Fibroblast of peridontal ligament (primary cell): Measurements from ENCODE around the gene NCBP2L.
A peak's percentile ranks its signal among the peaks of the same experiment; 100 is the strongest.

Experiments
- DNase-seq: peaks from one replicate; pipeline ENCODE4 v3.0.0-alpha.2; 2010; ENCODE audit errors: extremely low read depth

The NCBP2L gene

DNA sequence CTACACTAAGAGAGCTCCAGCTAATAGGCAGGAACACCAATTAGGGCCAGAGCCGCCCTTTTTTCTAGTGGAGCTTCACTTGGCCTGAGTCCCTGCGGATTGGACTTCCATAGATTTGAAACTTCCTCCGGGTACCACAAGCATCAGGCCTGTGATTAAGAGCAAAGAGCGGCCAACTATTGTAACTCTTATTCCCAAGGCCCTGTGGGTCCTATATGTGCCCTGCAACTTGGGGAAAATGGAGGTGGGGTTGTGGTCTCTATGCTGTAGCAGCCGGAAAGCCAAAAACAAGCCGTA is at the start of gene NCBP2L:
NCBP2L (plus strand) TSS at position 198 of the 297 bp plus-strand sequence. CDS start 16,488 bp downstream, outside the sequence.
- DNase-seq, result no peak

DNA sequence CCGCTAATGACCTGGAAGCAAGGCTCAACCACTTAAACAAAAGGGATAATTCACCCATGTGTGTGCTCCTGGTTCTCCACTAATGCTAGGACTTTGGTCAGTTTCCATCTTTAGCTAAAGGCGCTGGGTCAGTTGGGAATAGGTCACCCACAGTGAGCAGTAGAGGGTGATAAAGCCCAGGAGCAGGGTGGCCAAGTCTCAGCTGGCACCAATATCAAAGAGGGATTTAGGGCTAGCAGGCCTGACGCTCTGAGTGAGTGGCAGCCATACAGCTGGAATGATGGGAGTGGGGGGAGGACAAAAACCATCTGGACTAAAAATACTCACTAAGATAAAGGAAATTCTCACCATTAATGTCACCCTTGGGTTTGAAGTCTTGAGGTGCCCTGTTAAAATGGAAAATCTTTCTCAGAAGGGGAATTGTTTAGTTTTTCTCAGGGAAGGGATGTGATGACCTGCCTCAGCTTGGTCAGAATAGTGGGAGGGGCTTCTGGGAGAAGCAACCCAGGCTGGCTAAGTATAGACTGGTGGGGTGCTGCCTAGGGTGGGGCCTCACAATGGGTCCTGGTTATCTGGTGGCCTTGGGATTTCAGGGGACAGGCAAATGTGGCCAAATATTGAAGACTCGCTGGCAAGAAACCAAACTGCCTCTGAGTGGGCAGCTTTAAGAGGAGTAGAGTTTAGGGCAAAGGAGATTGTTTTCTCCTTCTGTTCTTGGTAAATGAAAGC is 49.0 kb upstream of the NCBP2L start:
- no peak for DNase-seq

DNA sequence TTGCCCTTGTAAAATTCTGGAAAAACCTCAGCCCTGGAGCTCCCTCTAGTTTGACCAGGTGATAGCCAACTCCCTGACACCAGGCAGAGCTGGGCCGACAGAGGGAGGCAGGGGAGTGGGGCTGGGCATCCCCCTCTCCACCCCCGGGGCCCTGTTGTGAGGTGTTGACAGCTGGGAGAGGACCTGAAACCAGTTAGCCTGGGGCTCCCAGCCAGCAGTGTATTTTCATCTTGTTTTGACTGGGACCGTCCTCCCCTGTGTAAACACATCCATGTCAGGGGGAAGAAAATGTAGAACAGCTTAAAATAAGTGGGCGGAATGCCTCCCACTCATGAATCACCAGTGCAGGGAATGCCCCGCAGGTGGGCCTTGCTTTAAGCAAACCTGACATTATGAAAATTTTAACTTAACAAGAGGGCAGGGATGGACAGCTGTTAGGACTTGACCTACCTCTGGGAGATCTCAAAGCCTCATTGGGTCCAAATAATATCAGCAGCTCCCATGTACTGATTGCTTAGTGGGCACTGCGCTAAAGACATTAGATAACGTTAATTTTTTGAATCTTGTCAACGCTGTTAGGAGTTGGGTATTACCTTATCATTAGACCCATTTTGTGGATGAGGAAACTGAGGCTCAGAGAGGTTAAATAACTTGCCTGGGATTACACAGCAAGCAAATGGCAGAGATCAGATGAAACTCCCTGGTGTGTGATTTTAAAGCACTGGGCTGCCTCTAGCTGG is 47.8 kb upstream of the NCBP2L start:
- DNase-seq, result no peak

DNA sequence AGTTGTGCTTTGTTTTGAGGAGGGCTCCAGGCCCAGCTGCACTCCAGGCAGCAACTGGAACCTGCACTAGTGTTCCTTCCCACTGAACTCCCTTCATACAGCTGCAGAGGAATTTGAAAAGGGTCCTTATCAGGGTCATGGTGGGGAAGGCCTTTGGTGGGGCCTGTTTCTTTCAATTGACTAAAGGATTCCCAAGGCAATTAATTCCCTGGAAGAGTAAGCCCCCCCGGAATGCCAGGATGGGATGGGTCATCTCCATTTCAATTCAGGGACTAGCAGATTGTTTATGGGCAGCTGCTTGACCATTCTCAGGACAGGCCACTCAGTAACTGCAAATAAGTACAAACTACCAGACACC is 47.3 kb upstream of the NCBP2L start:
- no peak for DNase-seq

DNA sequence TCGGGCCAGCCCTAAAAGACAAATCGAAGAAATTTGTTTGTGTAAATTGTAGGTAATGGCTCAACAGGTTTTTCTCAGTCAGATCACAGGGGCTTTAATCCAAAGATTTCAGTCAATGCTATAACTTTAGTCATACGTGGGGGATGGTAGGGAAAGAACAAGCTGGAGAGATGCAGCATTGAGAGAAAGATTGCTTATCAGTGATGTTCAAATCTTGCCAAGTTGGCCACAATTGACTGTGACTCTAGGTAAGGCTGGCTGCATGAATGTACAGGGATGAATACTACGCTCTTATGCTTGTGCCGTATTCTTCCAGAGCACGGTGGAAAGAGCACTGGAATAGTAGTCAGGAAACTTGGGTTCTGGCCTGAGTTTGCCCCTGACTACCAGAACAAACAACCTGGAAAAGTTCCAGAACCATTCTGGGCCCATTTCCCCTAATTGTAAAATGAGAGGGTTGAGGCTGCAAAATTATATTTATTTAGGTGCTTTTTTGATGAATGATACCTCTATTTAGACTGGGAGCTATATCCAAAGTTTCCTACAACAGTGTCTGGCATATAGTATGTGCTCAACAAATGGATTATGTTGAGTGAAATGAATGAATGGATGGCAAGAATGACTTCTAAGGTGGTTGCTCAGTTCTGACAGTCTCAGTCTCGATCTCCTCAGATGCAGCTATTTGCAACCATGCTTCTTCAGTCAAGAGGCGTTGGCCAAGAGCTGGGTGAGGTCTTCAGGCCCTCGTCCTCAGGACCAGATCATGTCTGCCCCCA is 46.4 kb upstream of the NCBP2L start:
- DNase-seq, result no peak

DNA sequence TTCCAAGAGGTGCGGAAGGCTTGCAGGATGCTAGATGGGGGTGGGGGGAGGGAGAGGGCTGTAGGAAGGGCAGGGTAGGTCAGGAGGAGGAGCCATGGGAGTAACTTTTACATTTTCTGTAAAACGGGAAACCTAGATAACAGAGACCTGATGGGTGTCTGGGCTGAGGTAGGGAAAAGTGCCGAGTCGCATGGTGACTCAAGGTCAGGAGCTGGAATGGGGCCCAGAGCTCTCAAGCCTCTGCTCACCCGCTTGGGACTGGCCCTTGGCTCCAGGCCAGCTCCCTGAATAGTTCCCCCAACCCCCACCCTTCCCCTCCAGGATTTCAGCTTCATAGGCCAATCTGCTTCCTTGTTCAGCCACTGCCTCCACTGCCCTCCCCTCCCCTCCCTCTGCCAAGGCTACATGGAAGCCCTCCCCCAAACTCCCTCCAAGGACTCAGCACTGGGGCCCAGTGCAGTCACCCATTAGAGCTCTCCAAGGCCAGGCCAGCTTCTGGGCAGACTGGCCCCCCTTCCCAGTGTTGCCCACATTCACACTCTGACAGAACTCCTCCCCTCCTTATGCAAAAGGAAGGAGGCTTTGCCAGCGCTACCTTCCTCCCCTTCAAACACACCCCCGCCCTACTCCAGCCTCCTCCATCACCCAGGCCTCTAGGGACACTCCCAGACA is 45.6 kb upstream of the NCBP2L start:
- DNase-seq, result peak; percentile 35

DNA sequence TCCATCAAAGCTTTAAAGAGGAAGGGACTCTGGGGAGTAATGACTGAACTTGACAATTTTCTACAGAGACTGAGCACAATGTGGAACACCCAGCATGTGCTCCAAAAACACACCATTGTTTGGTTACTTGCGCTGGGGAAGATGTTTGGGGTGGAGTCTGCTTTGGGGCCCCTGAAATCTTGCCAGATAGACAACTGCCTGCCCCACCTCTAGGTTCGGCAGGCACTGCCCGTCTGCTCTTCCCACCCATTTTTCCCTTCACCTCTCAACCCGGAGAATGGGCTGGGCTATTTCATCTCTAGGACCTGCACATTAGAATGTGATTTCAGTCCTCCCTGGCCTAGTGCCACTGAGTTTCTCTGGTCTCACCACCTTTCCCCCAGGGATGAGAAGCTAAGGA is 43.8 kb upstream of the NCBP2L start:
- no peak for DNase-seq

DNA sequence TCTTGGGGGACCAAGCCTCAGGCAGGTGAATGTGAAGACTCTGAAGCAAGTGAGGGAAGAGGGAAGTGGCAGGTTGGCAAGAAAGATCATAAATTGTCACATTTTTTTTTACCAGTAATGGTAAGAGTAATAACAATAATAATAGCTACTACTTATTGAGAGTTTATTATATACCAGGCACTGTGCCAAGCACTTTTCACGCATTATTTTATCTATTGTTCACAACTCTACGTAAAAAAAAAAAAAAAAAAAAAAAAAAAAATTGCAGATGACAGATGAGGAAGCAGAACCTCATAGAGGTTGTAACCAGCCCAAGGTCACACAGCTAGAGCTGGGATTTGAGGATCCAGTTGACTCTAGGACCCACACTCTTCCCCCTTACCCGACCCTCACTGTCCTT is 42.9 kb upstream of the NCBP2L start:
- no peak for DNase-seq

DNA sequence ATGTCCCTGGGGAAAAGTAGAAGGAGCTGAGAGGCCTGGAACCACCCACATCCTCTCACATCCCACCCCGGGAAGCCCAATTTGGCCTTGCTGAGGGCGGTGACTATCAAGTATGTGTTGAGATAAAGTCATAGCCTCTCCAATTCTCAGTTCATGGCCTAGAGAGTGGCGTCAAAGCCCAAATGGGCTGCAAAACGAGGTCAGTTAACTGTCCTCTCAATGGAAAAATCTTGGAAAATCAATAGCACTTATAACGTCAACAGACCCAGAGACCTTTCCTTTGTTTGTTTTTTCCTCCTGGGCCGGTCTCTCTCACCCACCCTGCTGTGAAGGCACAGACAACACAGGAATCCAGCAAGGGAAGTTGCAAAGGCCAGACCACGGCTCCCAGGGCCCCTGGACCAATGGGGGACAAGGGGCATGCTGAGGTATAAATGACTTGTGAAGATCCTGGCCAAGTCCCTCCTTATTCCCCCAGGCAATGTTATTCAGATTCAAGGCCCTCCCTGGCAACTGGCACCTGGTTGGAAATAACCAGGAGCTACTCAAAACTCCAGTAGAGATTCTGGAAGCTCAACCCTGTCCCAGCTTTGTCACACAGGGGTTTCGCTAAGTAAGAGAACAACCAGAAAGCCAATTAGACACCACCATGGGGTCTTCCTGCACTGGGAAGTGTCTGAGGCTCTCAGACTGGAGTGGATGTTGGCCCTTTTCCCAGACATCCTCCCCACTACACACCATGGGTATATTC is 40.6 kb upstream of the NCBP2L start:
- no peak for DNase-seq

DNA sequence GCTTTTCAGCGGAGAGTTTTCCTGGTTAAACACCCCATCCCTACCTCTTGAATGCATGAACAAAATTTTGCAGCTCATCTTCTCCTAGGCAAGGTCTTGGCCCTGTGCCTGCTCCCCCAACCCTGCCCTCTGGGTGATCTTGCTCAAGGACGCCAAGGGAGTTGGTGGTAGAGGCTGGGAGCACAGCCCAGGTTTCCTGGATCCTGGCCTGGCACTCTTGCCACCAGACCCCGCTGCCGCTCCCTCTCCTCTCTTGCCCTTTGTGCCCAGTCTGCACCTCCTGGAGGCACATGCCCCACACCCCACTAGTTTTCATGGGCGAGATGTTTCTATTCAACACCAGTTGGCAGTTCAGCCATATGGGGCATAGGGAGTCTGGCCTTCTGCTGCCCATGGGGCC is 39.3 kb upstream of the NCBP2L start:
- DNase-seq, result no peak

DNA sequence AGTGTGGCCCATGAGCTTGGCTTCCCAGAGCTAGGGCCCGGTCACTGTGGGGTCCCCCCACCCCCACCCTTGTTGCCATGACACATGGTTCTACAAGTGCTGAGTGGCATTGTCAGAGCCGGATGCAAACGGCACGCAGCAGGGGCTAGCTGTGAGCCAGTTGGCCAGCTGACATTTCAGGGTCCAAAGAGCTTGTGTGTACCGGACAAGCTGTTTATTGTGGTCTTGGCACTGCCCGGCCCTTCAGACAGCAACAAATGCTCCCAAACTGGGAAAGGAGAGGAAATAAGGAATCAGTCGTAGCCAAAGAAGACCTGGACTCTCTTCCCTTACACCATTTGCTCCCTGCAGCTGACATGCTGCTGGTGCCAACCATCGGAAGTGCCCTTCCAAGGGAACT is 38.8 kb upstream of the NCBP2L start:
- DNase-seq, result no peak

DNA sequence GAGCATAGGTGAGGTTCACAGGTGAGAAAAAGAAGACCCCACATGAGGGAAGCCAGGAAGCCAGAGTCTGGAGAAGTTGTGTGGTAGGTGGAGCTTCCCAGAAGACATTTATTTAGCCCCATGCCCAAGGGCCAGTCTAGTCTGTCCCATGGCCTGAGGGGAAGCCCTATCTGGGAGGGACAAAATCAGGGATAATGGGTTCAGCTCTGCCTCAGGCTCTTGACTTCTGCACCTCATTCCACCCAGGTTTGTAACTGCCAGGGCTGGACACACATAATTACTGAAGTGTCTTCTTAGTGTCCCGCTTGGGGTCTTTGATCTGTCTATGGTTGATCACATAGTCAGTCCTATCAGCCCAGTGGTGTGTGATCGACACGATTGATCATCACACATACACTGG is 38.0 kb upstream of the NCBP2L start:
- no peak for DNase-seq

DNA sequence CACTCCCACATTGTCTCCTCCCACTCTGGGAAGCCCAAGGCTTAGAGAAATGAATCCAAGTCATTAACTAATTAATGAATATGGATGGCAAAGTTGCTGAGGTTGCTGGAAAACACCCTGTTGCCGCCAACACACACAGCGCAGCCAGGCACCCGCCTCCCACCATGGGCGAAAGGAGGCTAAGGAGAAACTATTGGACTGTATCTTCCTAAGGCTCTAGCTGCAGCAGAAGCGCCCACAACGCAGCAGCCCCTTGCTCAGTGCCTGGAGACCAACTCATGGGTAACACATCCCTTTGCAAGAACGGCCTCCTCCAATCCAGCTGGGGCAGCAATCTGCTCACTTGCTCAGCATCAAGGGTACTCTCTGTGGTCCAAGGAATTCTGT is 36.1 kb upstream of the NCBP2L start:
- DNase-seq, result no peak

DNA sequence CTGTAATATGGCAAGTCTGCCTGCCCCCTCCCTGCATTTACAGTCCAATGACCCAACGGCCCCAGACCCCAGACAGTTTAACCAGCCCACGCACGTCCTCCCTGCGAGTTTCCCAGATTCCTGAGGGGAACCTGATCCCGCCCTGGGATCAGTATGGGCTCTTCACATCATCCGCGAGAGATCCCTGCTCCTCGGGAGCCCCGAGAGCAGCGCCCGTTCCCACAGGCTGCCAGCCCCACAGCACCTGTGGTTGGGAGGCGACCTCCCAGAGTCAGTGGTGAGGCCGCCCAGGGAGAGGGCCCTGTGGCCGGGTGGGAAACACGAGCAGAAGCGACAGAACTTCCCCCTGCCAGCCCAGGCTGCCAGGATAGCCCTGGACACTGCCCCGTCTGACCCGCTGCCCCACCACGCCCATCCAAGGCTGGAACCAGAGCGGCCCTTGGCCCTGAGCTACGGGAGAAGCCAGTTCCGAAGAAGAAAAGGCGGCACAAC is 34.8 kb upstream of the NCBP2L start:
- no peak for DNase-seq

DNA sequence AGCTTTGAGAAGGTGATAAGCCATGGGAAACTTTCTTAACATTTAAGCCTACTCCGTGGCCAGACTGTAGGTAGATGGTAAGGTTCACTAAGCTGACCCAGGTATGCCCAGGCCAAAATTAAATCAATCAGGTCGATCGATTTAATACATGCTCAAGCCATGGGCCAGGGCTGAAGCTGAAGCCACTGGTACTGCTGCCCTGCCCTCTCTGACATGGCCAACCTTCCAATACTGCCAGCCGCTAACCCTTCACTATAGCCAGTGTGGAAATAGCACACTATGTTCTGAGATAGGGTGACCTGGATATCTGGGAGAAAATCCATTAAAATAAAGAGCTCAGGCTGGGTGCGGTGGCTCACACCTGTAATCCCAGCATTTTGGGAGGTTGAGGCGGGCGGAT is 33.5 kb upstream of the NCBP2L start:
- DNase-seq, result no peak

DNA sequence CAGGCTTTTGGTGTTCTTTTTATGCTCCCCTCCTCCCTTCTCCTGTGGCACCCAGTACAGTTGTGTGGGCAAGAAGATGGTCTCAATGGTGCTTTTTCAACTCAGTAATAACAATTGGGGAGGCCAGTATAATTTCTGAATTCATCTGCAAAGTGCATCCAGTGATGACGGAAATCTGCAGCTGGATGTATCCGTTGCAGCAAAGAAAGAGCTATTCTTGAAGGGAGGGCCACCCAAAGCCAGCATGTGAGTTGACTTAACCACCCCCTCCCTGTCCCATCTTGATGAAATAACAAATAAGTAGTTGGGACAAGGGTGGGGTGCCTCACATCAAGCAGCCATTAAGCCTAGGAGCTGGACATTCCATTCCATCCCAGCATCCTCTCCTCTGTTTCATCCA is 32.7 kb upstream of the NCBP2L start:
- no peak for DNase-seq

DNA sequence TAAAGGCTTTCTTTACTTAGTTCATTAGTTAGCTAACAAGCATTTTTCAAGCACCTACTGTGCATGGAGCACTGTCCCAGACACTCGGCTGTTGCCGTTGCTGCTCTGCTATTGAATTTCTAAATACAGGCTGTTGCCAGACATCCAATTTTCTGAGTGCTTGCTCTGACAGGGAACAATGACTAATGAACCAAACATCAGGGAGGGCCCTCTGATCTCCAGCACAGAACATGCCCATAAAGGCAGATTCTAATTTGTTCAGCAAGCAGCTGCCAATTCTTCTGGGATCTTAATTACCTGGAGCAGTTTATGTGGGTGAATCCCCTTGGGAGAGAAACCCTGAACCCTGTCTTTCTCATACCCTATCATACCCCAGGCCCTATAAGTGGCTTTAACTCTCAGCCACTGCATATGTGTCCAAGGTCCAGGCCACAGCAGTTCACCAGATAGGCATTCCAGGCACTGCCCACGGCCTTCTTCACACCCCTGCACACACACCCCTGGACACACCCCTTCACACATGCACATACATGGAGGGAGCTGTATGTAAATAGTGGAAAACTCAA is 29.9 kb upstream of the NCBP2L start:
- peak; percentile 53 for DNase-seq

DNA sequence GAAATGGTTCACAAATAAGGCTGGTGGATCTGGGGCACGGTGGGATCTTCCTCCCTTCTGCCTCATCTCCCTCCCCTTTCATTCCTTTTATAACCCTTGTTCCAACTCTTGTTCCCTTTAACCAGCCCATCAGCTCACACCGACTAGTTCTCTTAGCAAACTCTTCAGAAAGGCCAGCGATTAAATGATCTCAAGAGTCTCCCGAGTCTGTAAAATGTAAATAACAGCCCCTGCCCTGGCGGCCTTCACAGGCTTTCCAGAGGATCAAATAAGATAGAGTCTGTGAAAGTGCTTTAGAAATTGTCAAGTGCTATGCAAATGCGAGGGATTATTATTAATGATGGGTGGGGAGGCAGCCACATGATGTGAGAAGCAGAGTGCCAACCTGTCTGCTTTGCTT is 29.0 kb upstream of the NCBP2L start:
- DNase-seq, result no peak

DNA sequence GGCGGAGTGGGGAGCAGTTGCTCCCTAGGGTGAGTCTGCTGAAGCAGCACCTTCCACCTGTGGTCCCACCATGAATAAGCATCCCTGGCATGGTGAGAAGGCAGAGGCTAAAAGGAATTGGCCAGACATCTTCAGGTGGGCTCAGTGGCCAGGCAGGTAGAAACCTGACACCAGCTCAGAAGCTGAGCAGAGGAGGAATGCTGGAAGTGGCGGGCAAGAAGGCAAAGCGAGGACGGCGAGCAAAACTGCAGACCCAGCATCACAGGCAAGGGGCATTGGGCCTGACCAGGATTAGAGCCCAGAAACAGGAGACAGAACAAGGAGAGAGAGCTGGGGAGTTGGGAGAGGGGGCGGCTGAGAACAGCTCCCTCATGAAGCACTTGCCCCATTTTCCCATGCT is 27.3 kb upstream of the NCBP2L start:
- no peak for DNase-seq

DNA sequence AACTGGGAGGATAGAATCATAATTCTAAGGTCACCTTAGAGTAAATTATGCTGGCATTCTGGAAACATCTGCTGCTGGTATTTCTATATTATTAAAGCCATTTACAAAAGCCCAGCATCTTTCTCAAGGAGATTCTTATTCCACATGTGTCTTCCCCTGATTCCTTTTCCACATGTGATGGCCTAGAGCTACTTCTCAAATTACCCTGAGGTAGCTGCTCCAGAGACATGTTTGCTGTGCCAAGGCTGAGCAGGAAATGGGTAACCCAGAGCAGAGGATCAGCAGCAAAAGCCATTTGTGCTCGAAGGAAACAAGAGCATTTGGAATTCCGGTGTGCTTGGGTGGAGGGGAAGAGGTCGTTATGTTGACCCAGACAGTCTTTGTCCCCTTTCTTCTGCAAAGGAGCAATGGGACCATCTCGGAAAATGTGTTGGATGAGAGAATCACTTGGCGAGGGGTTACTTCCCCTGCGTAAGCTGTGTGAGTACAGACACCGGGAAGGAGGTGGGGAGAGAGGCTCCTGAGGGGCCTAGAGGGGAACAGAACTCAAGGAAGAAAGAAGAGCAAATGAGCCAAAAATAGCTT is 26.6 kb upstream of the NCBP2L start:
- DNase-seq, result no peak

DNA sequence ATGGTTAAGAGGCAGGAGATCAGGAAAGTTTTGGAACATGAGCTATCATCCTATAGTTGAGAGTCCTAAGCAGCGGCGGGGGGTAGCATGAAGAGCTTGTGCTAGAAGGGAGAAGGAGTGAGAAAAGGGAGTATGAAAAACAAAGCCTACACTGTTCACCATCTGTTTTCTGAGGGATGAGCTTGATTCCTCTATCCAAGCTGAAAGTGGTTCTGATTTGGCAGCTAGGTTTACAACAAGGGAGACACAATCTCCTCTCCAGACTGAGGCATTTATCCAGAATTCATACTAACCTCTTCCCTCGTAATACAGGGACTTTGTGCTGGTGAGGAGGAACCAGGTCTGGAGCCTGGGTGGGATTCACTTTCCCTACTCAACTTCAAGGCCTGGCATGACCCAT is 25.5 kb upstream of the NCBP2L start:
- DNase-seq, result no peak
